Gastrocnemius medialis (tissue), 4 donors: ENCODE results near the gene MADD.

ENCODE experiments used
- CTCF ChIP-seq, 5 experiments: fragments of 450-650 bp in 3 of 5; fragments of 200-600 bp in 2 of 5; sonication (generic) in 2 of 5; IDR thresholded peaks in 4 of 5; conservative IDR thresholded peaks in 1 of 5; 1 replicate in 4 of 5; 2 replicates in 1 of 5; pipeline ENCODE4 v1.5.1; 2016 to 2019; ENCODE audit warnings: antibody characterized with exemption in 5 of 5, mild to moderate bottlenecking in 3 of 5, moderate library complexity in 3 of 5
- POLR2A ChIP-seq, 2 donors: fragments of 450-650 bp; IDR thresholded peaks; one replicate each; pipeline ENCODE4 v1.6.1; 2017; ENCODE audit warnings: antibody characterized with exemption in 2 of 2, mild to moderate bottlenecking in 2 of 2, moderate library complexity in 2 of 2

DNA sequence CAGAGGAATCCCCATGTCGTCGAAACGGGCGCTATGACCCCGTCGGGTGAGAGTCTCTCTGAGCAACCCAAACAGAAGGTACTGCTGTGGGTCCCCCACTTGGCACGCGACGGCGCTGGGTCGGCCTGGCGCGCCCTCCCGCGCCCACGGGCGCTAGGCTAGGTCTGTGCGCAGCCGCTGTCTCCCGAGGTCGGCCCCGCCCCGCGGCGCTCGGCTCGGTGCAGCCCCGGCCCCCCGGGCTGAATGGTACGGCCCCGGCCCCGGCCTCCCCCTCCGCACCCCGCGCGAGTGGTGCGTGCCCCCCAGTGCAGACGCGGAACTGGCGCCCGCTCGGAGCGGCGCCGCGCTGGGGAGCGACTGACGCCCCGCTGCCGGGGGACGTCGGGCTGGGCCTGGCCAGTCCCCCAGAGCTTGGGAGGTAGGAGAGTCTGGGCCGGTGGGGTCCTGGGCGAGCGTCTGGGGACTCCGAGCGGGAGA lies at the start of gene MADD:
- TF ChIP-seq CTCF (IDR thresholded peaks at IDR 0.05 in 4 of 5, conservative IDR thresholded peaks at IDR 0.05 in 1 of 5) = no peak
- peak; percentile 87 for TF ChIP-seq POLR2A (IDR thresholded peaks at IDR 0.05)
